GM10266 (cell line): ENCODE measurements around the gene NEMF.
A peak's percentile ranks its signal among the peaks of the same experiment; 100 is the strongest.
"Not testable (repeated sequence)": the region's sequence is repeated elsewhere in the genome, so short reads cannot be mapped to it uniquely, and the experiment has no call there.

Experiments used
- DNase-seq: peaks from one replicate; pipeline ENCODE4 v3.0.0; 2012; ENCODE audit errors: extremely low spot score
- TF ChIP-seq, protein P1 (sequence below): IDR thresholded peaks from 2 replicates; pipeline ENCODE4 v1.5.1; 2012; ENCODE audit warnings: mild to moderate bottlenecking, low read depth; ENCODE audit not compliant: control insufficient read depth, insufficient read depth; ENCODE audit errors: missing control alignments

NEMF gene

DNA sequence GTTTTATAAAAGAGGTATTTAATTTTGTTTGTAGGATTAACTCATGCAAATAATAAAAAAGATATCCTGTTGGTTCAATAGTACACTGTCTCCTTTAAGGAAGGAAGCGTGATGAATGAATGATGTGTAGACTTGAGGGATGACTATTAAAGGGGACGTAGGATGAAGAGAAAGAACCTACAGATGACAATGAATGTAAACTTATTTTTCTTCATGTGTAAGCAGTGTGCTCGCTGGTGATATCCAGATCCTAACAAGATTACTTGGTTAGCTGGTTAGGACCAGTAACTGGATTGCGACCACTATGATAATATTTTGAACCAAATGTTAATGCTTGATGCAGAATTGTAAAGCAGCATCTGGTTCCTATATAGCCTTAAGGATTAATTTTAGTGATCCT is 42.9 kb upstream of the NEMF start:
- TF ChIP-seq, protein P1, sequence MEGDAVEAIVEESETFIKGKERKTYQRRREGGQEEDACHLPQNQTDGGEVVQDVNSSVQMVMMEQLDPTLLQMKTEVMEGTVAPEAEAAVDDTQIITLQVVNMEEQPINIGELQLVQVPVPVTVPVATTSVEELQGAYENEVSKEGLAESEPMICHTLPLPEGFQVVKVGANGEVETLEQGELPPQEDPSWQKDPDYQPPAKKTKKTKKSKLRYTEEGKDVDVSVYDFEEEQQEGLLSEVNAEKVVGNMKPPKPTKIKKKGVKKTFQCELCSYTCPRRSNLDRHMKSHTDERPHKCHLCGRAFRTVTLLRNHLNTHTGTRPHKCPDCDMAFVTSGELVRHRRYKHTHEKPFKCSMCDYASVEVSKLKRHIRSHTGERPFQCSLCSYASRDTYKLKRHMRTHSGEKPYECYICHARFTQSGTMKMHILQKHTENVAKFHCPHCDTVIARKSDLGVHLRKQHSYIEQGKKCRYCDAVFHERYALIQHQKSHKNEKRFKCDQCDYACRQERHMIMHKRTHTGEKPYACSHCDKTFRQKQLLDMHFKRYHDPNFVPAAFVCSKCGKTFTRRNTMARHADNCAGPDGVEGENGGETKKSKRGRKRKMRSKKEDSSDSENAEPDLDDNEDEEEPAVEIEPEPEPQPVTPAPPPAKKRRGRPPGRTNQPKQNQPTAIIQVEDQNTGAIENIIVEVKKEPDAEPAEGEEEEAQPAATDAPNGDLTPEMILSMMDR: no peak
- DNase-seq: no peak

DNA sequence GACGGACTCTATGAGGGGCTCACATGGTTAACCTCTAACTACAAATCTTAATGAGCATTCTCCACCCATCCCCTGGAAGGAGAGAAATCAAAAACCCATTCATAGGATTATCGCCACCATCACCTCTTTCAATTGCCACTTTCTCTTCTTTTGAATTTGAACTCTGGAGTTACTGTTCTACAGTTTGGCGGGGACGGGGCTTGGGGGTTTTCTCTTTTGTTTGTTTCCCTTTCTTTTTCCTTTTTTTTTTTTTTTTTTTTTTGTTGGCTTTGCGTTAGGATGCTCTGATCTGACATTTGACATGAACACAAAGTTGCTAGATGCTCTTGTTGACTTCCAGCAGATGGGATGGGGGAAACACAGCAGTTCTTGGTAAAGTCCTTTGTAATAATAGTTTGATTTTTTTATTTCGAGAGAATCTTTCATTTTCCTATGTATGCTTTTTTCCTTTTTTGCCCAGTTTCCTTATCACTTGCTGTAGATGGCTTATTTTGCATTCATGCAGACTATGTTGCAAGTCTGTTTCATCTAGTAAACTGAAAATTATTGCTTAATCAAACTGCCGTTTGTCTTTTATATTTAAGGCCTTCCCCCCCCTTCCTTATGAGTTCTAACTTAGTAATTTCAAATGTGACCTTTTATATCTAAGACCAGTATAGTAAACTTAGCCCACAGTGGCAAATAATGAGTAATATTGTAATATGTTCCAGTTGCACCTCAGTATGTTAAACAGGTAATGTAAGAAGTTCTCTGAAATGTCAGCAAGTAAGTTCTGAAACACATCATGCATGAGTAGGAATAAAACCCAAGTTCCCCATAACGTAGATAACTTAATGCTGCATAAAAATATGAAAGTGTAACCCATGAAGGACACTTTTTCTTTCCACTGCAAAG is 41.9 kb upstream of the NEMF start:
- not testable (repeated sequence) for DNase-seq

DNA sequence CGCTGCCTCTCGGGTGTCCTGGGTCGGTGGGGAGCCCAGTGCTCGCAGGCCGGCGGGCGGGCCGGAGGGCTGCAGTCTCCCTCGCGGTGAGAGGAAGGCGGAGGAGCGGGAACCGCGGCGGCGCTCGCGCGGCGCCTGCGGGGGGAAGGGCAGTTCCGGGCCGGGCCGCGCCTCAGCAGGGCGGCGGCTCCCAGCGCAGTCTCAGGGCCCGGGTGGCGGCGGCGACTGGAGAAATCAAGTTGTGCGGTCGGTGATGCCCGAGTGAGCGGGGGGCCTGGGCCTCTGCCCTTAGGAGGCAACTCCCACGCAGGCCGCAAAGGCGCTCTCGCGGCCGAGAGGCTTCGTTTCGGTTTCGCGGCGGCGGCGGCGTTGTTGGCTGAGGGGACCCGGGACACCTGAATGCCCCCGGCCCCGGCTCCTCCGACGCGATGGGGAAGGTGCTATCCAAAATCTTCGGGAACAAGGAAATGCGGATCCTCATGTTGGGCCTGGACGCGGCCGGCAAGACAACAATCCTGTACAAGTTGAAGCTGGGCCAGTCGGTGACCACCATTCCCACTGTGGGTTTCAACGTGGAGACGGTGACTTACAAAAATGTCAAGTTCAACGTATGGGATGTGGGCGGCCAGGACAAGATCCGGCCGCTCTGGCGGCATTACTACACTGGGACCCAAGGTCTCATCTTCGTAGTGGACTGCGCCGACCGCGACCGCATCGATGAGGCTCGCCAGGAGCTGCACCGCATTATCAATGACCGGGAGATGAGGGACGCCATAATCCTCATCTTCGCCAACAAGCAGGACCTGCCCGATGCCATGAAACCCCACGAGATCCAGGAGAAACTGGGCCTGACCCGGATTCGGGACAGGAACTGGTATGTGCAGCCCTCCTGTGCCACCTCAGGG is 41.0 kb upstream of the NEMF start:
- TF ChIP-seq, protein P1: no peak
- peak; percentile 71 for DNase-seq

DNA sequence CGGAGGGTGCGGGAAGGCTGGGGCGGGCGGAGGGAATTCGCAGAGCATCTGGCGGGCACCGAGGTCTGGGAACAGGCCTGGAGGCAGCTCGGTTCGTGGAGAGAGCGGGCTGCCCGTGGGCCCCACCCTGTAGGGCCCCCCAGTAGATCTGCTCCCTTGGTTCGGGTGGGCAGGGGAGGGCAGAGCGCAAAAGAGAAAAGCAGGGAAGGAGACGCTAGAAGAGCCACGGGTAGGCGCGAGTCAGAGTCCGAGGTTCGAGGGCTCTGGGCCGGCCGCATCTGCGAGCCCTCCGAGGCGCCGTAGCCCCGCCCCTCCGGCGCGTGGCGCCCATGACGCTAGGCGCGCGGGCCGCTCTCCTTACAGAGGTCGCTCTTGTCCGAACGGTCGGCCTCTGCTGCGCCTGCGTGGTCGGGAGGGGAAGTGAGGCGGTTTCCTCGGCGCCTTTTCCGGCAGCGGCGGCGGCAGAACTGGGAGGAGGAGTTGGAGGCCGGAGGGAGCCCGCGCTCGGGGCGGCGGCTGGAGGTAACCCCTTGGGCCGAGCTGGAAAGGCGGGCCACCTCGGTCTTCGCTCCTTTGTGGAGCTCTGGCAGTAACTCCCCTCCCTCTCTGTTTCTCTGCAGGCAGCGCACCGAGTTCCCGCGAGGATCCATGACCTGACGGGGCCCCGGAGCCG is 40.2 kb upstream of the NEMF start, which contains the start of gene ARF6:
Gene ARF6 (plus strand): TSS at position 447 of the 673 bp plus-strand sequence. CDS start 655 bp downstream, outside the sequence.
- TF ChIP-seq, protein P1: peak; percentile 19
- DNase-seq: peak; percentile 96

DNA sequence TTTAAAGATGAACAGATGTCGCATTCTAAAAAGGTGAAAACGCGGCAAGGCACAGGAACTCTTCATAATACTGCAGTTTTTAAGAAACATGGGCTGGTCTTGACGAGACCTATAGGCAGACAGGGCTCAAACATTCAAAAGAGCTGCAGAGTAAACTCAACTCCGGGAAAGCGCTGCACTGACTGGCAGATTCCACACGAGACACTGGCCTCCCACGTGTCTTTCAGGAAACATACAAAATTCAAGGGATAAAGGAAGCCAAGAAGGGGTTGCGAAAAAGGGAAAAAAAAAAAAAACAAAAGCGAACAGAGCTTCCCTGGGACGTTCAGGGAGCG is 39.7 kb upstream of the NEMF start:
- peak; percentile 74 for DNase-seq
- TF ChIP-seq, protein P1: no peak

DNA sequence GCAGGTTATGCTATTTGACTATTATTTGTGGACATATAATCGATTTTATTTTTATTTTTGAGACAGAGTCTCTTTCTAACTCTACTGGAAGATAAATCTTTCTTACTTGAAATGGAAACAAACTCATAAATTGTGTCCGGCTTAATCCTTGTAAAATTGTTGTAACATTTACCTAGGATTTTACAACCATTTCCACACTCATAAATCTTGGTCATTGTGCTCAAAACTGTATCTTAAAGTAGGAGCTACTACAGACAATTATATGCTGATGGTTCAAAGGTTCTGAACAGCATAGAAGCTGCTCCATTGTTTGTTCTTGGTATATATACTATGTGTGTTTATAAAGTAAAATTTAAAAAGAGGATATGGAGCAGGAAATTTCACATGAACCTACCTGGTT is 35.7 kb upstream of the NEMF start:
- TF ChIP-seq, protein P1: no peak
- DNase-seq: no peak

DNA sequence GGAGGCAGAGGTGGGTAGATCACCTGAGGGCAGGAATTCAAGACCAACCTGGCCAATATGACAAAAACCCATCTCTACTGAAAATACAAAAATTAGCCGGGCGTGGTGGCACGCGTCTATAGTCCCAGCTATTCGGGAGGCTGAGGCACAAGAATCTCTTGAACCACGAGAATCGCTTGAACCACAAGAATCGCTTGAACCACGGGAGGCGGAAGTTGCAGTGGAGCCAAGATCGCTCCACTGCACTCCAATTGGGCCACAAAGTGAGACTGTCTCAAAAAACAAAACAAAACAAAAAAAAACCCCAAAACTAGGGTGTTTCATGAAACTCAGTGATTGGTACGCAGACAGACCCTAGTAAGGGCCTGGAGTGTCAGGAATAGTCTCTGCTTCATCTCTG is 33.9 kb upstream of the NEMF start:
- no peak for DNase-seq
- TF ChIP-seq, protein P1: no peak
